ENCODE data around the gene ZNF491. TPM values are rescaled to one million over a fixed set of nuclear protein-coding genes. Genes with fewer than 3 reads are reported as not detected.

The ZNF491 gene
- total and polyA plus RNA-seq, 9 of the 15 experiments (the other 6 are each of a cell fraction or from before 2014, with no cell fraction given) = 0.19 to 0.95 (median 0.39) TPM; not detected in 1

- Histone ChIP-seq H3K9me3 (replicated peaks; ENCODE audit: control insufficient read depth, insufficient read depth, low read depth, low read length) (no peaks in the 10 kb centered on the region), H3K9ac (ENCODE audit: insufficient read depth in 1 of 2, low read depth in 2 of 2, low read length in 2 of 2) (peak within 1 kb of the TSS; percentile 95 to 98), H3K27me3 (ENCODE audit: control insufficient read depth in 2 of 2, insufficient read depth in 2 of 2, low read length in 2 of 2) (no peaks in the 10 kb centered on the region), H3K27ac (ENCODE audit: extremely low read depth, low read depth, low read length) (peak within 1 kb of the TSS; percentile 97), H2AFZ (ENCODE audit: low read depth, low read length) (peak within 1 kb of the TSS; percentile 96), H3K79me2 (ENCODE audit: control insufficient read depth, insufficient read depth, low read length) (peaks cover 42% of the 10 kb centered on the region), H3K36me3 (ENCODE audit: control insufficient read depth, insufficient read depth, low read length) (peaks cover 12% of the 10 kb centered on the region; the same call in 2 of the 3 replicates), H3K4me3 (peak within 1 kb of the TSS; percentile 97), H3K4me1 (replicated peaks in 1 of 2; ENCODE audit: control insufficient read depth in 2 of 2, insufficient read depth in 2 of 2, low read length in 2 of 2) (peaks cover 4 to 14% of the 10 kb centered on the region in 2 experiments; a peak in 3 of 5 replicates), H3K4me2 (ENCODE audit: insufficient read depth, low read length) (peak within 1 kb of the TSS; percentile 87), H4K20me1 (replicated peaks; ENCODE audit: control insufficient read depth, insufficient read depth, low read length) (no peaks in the 10 kb centered on the region), H3K9me1 (ENCODE audit: control insufficient read depth, insufficient read depth, low read length) (no peaks in the 10 kb centered on the region)
- FAIRE-seq (peak; percentile 91), ATAC-seq (peak; percentile 99), DNase-seq (ENCODE audit: extremely low read depth in 1 of 4, low spot score in 3 of 4) (peak; percentile 98 to 99 (median 98))
- POLR2A ChIA-PET = interaction anchor here (0.5 to 1.2 kb wide), 7 partner anchors 16 to 553 kb away, joined by 3 to 5 read pairs (median 3); partner anchors contain the start of genes ELOF1, ZNF491 and ZNF627
- TSS peak; percentile 75 for BruUV-seq (replicated peaks)
- CTCF ChIA-PET (ENCODE audit: low intra/inter-chr PET ratio) = no interaction called here
- in situ Hi-C loops (cut with MboI) (no loop called here), intact Hi-C loops (cut with micrococcal nuclease) (no loop called here)
- 1% methylated on average over 34 of the region's 55 CpGs for WGBS (ENCODE audit: insufficient coverage, low coverage, missing lambda C conversion rate)
- TF ChIP-seq SETDB1 (IDR thresholded peaks at IDR 0.05; ENCODE audit: low read length) (no peak), ZNF124 (CRISPR knock-in tag; IDR thresholded peaks at IDR 0.05) (no peak), ZC3H8 (IDR thresholded peaks at IDR 0.05) (no peak), PYGO2 (tag; IDR thresholded peaks at IDR 0.05) (no peak), ZNF224 (CRISPR knock-in tag; IDR thresholded peaks at IDR 0.05) (no peak), IFI16 (CRISPR knock-in tag; IDR thresholded peaks at IDR 0.05) (no peak), SMARCA4 (IDR thresholded peaks at IDR 0.05) (no peak), KDM5B (IDR thresholded peaks at IDR 0.05; ENCODE audit: insufficient replicate concordance, low read depth, low read length) (peak; percentile 98), PCBP1 (IDR thresholded peaks at IDR 0.05; ENCODE audit: low read depth, low read length, poor library complexity, severe bottlenecking) (peak; percentile 79), PHB (CRISPR knock-in tag; IDR thresholded peaks at IDR 0.05) (no peak), ZC3H11A (IDR thresholded peaks at IDR 0.05; ENCODE audit: low read depth, low read length) (no peak), ZNF512 (tag; IDR thresholded peaks at IDR 0.05) (no peak), GTF2A2 (tag; IDR thresholded peaks at IDR 0.05) (no peak), PURB (CRISPR knock-in tag; IDR thresholded peaks at IDR 0.05; ENCODE audit: low read depth) (no peak), ZNF324 (CRISPR knock-in tag; IDR thresholded peaks at IDR 0.05) (no peak), ZNF395 (CRISPR knock-in tag; IDR thresholded peaks at IDR 0.05) (no peak), ZFP30 (CRISPR knock-in tag; IDR thresholded peaks at IDR 0.05; ENCODE audit: borderline replicate concordance) (no peak)
- TF ChIP-seq, protein P1, sequence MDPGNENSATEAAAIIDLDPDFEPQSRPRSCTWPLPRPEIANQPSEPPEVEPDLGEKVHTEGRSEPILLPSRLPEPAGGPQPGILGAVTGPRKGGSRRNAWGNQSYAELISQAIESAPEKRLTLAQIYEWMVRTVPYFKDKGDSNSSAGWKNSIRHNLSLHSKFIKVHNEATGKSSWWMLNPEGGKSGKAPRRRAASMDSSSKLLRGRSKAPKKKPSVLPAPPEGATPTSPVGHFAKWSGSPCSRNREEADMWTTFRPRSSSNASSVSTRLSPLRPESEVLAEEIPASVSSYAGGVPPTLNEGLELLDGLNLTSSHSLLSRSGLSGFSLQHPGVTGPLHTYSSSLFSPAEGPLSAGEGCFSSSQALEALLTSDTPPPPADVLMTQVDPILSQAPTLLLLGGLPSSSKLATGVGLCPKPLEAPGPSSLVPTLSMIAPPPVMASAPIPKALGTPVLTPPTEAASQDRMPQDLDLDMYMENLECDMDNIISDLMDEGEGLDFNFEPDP (CRISPR knock-in tag; IDR thresholded peaks at IDR 0.05) = no peak
Measured at GRCh38 chr19:11814029-11814699, 15.8 kb downstream of the ZNF491 start, which contains the start of gene ZNF440. Gene ZNF440 (plus strand): TSS chr19:11814273. CDS start chr19:11814448, 175 bp downstream.

Data from K562 (cell line).